LNCaP clone FGC (cell line): Measurements from ENCODE around the gene BLM.

Experiments
- DNase-seq: peaks from one replicate; pipeline ENCODE4 v3.0.0-alpha.2; 2011; ENCODE audit warnings: low read depth
- H3K4me3 ChIP-seq: 2 replicates; pipeline ENCODE4 v1.5.1; 2011; ENCODE audit warnings: mild to moderate bottlenecking, low read depth, low read length, control low read depth
- CTCF ChIP-seq: IDR thresholded peaks from 2 replicates; pipeline ENCODE4 v1.5.1; 2012; ENCODE audit warnings: mild to moderate bottlenecking; ENCODE audit not compliant: control insufficient read depth, insufficient read depth; ENCODE audit errors: extremely low read depth

Gene BLM

GRCh38 chr15:90864507-90864906, 147.4 kb downstream of the BLM start:
- H3K4me3 ChIP-seq: no peak overlapping the region
- TF ChIP-seq CTCF: no peak
- no peak for DNase-seq

GRCh38 chr15:90865702-90866101, 148.6 kb downstream of the BLM start:
- no peak for TF ChIP-seq CTCF
- no peak overlapping the region for H3K4me3 ChIP-seq
- DNase-seq: no peak
